ENCODE data around the gene TBC1D10A. TPM values are rescaled to one million over a fixed set of nuclear protein-coding genes. Genes with fewer than 3 reads are reported as not detected.
"Not testable (repeated sequence)": the region's sequence is repeated elsewhere in the genome, so short reads cannot be mapped to it uniquely, and the experiment has no call there.

TBC1D10A gene
- total RNA-seq, 1 experiment from 2014 or later = 4.0 TPM

- no peak for DNase-seq (ENCODE audit: extremely low read depth, low read depth)
Observed at GRCh38 chr22:30348809-30349208, 22.1 kb upstream of the TBC1D10A start.

GRCh38 chr22:30348404-30348803 lies 21.7 kb upstream of the TBC1D10A start:
- no peak for DNase-seq (ENCODE audit: extremely low read depth, low read depth)

- no peak for DNase-seq (ENCODE audit: extremely low read depth, low read depth)
Observed at GRCh38 chr22:30347255-30347892, 20.6 kb upstream of the TBC1D10A start.

- DNase-seq (ENCODE audit: extremely low read depth, low read depth) = no peak
Observed at GRCh38 chr22:30344447-30345200, 17.9 kb upstream of the TBC1D10A start.

GRCh38 chr22:30340911-30341685 lies 14.4 kb upstream of the TBC1D10A start:
- no peak for DNase-seq (ENCODE audit: extremely low read depth, low read depth)

- no peak for DNase-seq (ENCODE audit: extremely low read depth, low read depth)
Observed at GRCh38 chr22:30338802-30339201, 12.1 kb upstream of the TBC1D10A start.

- not testable (repeated sequence) for DNase-seq (ENCODE audit: extremely low read depth, low read depth)
Observed at GRCh38 chr22:30338341-30338740, 11.6 kb upstream of the TBC1D10A start.

- no peak for DNase-seq (ENCODE audit: extremely low read depth, low read depth)
Observed at GRCh38 chr22:30337461-30337778, 10.7 kb upstream of the TBC1D10A start.

GRCh38 chr22:30336752-30337460 lies 10.2 kb upstream of the TBC1D10A start:
- DNase-seq (ENCODE audit: extremely low read depth, low read depth) = no peak

GRCh38 chr22:30335236-30335635 lies 8.5 kb upstream of the TBC1D10A start:
- DNase-seq (ENCODE audit: extremely low read depth, low read depth) = no peak

GRCh38 chr22:30334646-30335045 lies 7.9 kb upstream of the TBC1D10A start:
- DNase-seq (ENCODE audit: extremely low read depth, low read depth) = no peak

- DNase-seq (ENCODE audit: extremely low read depth, low read depth) = no peak
Observed at GRCh38 chr22:30333707-30334087, 7.0 kb upstream of the TBC1D10A start.

- no peak for DNase-seq (ENCODE audit: extremely low read depth, low read depth)
Observed at GRCh38 chr22:30332994-30333706, 6.4 kb upstream of the TBC1D10A start.

GRCh38 chr22:30332551-30332950 lies 5.8 kb upstream of the TBC1D10A start:
- no peak for DNase-seq (ENCODE audit: extremely low read depth, low read depth)

GRCh38 chr22:30328466-30329049 lies 1.8 kb upstream of the TBC1D10A start:
- no peak for DNase-seq (ENCODE audit: extremely low read depth, low read depth)

GRCh38 chr22:30327864-30328345 lies 1.2 kb upstream of the TBC1D10A start:
- DNase-seq (ENCODE audit: extremely low read depth, low read depth) = no peak

GRCh38 chr22:30326255-30326705 lies 461 bp downstream of the TBC1D10A start:
- DNase-seq (ENCODE audit: extremely low read depth, low read depth) = no peak

- no peak for DNase-seq (ENCODE audit: extremely low read depth, low read depth)
Observed at GRCh38 chr22:30325724-30326254, 952 bp downstream of the TBC1D10A start.

GRCh38 chr22:30325065-30325720 lies 1.5 kb downstream of the TBC1D10A start:
- DNase-seq (ENCODE audit: extremely low read depth, low read depth) = peak; percentile 16
